Endothelial cell of umbilical vein (primary cell): ENCODE data around the gene TSPAN17. TPM values are rescaled to one million over a fixed set of nuclear protein-coding genes. Genes with fewer than 3 reads are reported as not detected.

Experiments used
- BruUV-seq: library from RNA; stranded (reverse); fragments of 400-500 nt; replicated peaks from 2 replicates; lab custom pipeline; 2021; lab: Mats Ljungman, UMichigan
- CTCF ChIA-PET: fragments of 300-600, 350-600 bp; sonication (Branson Sonifier 250); formaldehyde crosslinking; loops from one replicate; lab custom pipeline; 2021; ENCODE audit warnings: antibody characterized with exemption, inconsistent platforms; lab: Charles Lee
- POLR2A ChIA-PET: fragments of 300-600, 350-600 bp; sonication (Branson Sonifier 250); formaldehyde crosslinking; loops from one replicate; lab custom pipeline; 2021; ENCODE audit warnings: antibody characterized with exemption, inconsistent platforms; lab: Charles Lee
- DNase-seq: peaks from one replicate; pipeline ENCODE4 v3.0.0-alpha.2; 2011; ENCODE audit warnings: low read depth, low spot score
- FAIRE-seq: peaks from 2 replicates; lab custom pipeline; 2011; peaks lifted over from hg19 to GRCh38; lab: Jason Lieb, UNC
- H2AFZ ChIP-seq: 2 replicates; pipeline ENCODE4 v1.6.0; 2012; ENCODE audit warnings: low read depth, low read length, control low read depth, inconsistent platforms
- H3K27ac ChIP-seq: 2 replicates; pipeline ENCODE4 v1.5.1; 2011; ENCODE audit warnings: low read depth, mild to moderate bottlenecking, control low read depth, low read length, moderate library complexity; ENCODE audit not compliant: insufficient read depth
- H3K27me3 ChIP-seq, 2 experiments: 2 replicates each; pipeline versions ENCODE4 v1.6.0 to v1.6.1; 2011; ENCODE audit warnings: low read length in 2 of 2, mixed read lengths in 1 of 2; ENCODE audit not compliant: control insufficient read depth in 2 of 2, insufficient read depth in 2 of 2
- H3K36me3 ChIP-seq, 2 experiments: 2 replicates in 1 of 2; 3 replicates in 1 of 2; pipeline ENCODE4 v1.5.1; 2011; ENCODE audit warnings: low read length in 2 of 2, mild to moderate bottlenecking in 1 of 2, moderate library complexity in 1 of 2; ENCODE audit not compliant: control insufficient read depth in 2 of 2, insufficient read depth in 2 of 2; ENCODE audit errors: extremely low read depth in 1 of 2
- H3K4me1 ChIP-seq: 3 replicates; pipeline ENCODE4 v1.5.1; 2011; ENCODE audit warnings: mild to moderate bottlenecking, low read length; ENCODE audit not compliant: control insufficient read depth, insufficient read depth; ENCODE audit errors: extremely low read depth
- H3K4me2 ChIP-seq: 2 replicates; pipeline ENCODE4 v1.6.1; 2011; ENCODE audit warnings: low read length, control low read depth, mixed read lengths; ENCODE audit not compliant: insufficient read depth
- H3K4me3 ChIP-seq, 3 experiments: fragments of 200-600 bp in 1 of 3; sonication (generic), shearing (Covaris generic) in 1 of 3; replicated peaks in 1 of 3; 2 replicates each; pipeline ENCODE4 v1.5.1; 2011 to 2016; ENCODE audit warnings: control low read depth in 3 of 3, low read length in 3 of 3, mild to moderate bottlenecking in 2 of 3, inconsistent platforms in 1 of 3, low read depth in 1 of 3, moderate library complexity in 1 of 3; ENCODE audit not compliant: insufficient read depth in 1 of 3
- H3K79me2 ChIP-seq: 2 replicates; pipeline ENCODE4 v1.6.0; 2012; ENCODE audit warnings: low read length, inconsistent platforms; ENCODE audit not compliant: control insufficient read depth, insufficient read depth
- H3K9ac ChIP-seq: replicated peaks from 2 replicates; pipeline ENCODE3; 2011; ENCODE audit warnings: low read length, control low read depth; ENCODE audit not compliant: insufficient read depth; ENCODE audit errors: extremely low read depth
- H3K9me1 ChIP-seq: replicated peaks from 3 replicates; pipeline ENCODE4 v1.6.0; 2011; ENCODE audit warnings: mild to moderate bottlenecking, low read length; ENCODE audit not compliant: control insufficient read depth, insufficient read depth; ENCODE audit errors: extremely low read depth
- H3K9me3 ChIP-seq: replicated peaks from 2 replicates; pipeline ENCODE4 v1.5.1; 2012; ENCODE audit warnings: low read length, inconsistent platforms; ENCODE audit not compliant: control insufficient read depth, insufficient read depth
- H4K20me1 ChIP-seq: replicated peaks from 2 replicates; pipeline ENCODE3; 2011; ENCODE audit warnings: mild to moderate bottlenecking, low read length; ENCODE audit not compliant: control insufficient read depth, insufficient read depth; ENCODE audit errors: extremely low read depth
- CTCF ChIP-seq, 2 donors: IDR thresholded peaks; 1 replicate in 1 of 2; 2 replicates in 1 of 2; pipeline ENCODE4 v1.5.1; 2011; ENCODE audit warnings: low read length in 2 of 2, mild to moderate bottlenecking in 2 of 2, moderate library complexity in 2 of 2, control low read depth in 1 of 2, inconsistent platforms in 1 of 2, low read depth in 1 of 2; ENCODE audit not compliant: insufficient read depth in 1 of 2; ENCODE audit errors: extremely low read depth in 1 of 2
- EZH2 ChIP-seq: IDR thresholded peaks from 2 replicates; pipeline ENCODE4 v1.6.1; 2012; ENCODE audit warnings: borderline replicate concordance, low read depth, mild to moderate bottlenecking, moderate library complexity, low read length, inconsistent platforms; ENCODE audit not compliant: severe bottlenecking
- FOS ChIP-seq: IDR thresholded peaks from 2 replicates; pipeline ENCODE4 v1.6.1; 2011; ENCODE audit warnings: mild to moderate bottlenecking, low read length, moderate library complexity, borderline replicate concordance; ENCODE audit not compliant: insufficient read depth
- GATA2 ChIP-seq: IDR thresholded peaks from 2 replicates; pipeline ENCODE4 v1.7.0; 2011; ENCODE audit warnings: low read depth, mild to moderate bottlenecking, moderate library complexity, mixed read lengths, low read length; ENCODE audit not compliant: insufficient read length, insufficient read depth
- JUN ChIP-seq: IDR thresholded peaks from 2 replicates; pipeline ENCODE4 v1.6.1; 2011; ENCODE audit warnings: borderline replicate concordance, low read depth; ENCODE audit not compliant: insufficient read length, insufficient read depth
- MYC ChIP-seq: IDR thresholded peaks from one replicate; pipeline ENCODE4 v1.6.1; 2011; ENCODE audit warnings: mild to moderate bottlenecking, low read depth, low read length
- POLR2A ChIP-seq: IDR thresholded peaks from 2 replicates; pipeline ENCODE4 v1.6.1; 2012; ENCODE audit warnings: low read depth, mild to moderate bottlenecking, control low read depth, low read length
- POLR2AphosphoS5 ChIP-seq: IDR thresholded peaks from 2 replicates; pipeline ENCODE4 v1.6.1; 2012; ENCODE audit warnings: low read depth, mild to moderate bottlenecking, control low read depth, low read length, moderate library complexity; ENCODE audit not compliant: insufficient read depth
- dilution Hi-C: fragments of 300-500 bp; cut with MboI; formaldehyde crosslinking; loops from one replicate; pipeline ENCODE4 v1.15.0; 2019; ENCODE audit warnings: low sequenced_read_pairs; ENCODE audit not compliant: extremely low pct_ligation_motif_present
- intact Hi-C: fragments of 100-400 bp; cut with micrococcal nuclease; formaldehyde crosslinking; loops from one replicate; pipeline ENCODE4 v1.10.0; 2022
- polyA plus RNA-seq, 4 experiments: library from polyadenylated mRNA; depleted of rRNA in 3 of 4; stranded (reverse) in 3 of 4; unstranded in 1 of 4; fragments of >200 nt; gene quantifications; 2 replicates each; pipeline versions ENCODE4 v1.2.1 to v1.2.3, GENCODE V29; 2011 to 2012; ENCODE audit warnings: missing spikeins in 1 of 4
- total RNA-seq: library from RNA; stranded (reverse); gene quantifications from 2 replicates; pipeline ENCODE4 v1.2.3, GENCODE V29; 2021
- TF ChIP-seq, protein P1 (sequence below): IDR thresholded peaks from 2 replicates; pipeline ENCODE4 v1.6.1; 2011; ENCODE audit not compliant: insufficient read depth, insufficient read length

The TSPAN17 gene
- total and polyA plus RNA-seq, 2 donors (not counting 3 experiments of a cell fraction or from before 2014, with no cell fraction given): 55.9 to 73.3 TPM

GRCh38 chr5:176631383-176632200 lies 15.7 kb upstream of the TSPAN17 start:
- no peaks in the 10 kb centered on the region for H4K20me1 ChIP-seq
- no peak for DNase-seq
- intact Hi-C loops: no loop called here
- dilution Hi-C loops: no loop called here
- FAIRE-seq: no peak
- CTCF ChIA-PET: interaction anchor here (1.9 to 2.9 kb wide), 4 partner anchors 10 to 58 kb away, joined by 8 to 14 read pairs (median 10); no protein-coding TSS in a partner anchor
- H3K79me2 ChIP-seq: no peaks in the 10 kb centered on the region
- H2AFZ ChIP-seq: no peak overlapping the region
- H3K9me3 ChIP-seq: no peaks in the 10 kb centered on the region
- no peak overlapping the region for H3K4me3 ChIP-seq
- H3K27me3 ChIP-seq: peaks cover 54 to 62% of the 10 kb centered on the region in 2 experiments
- no peaks in the 10 kb centered on the region for H3K36me3 ChIP-seq
- BruUV-seq: no TSS peak
- no peaks in the 10 kb centered on the region for H3K9me1 ChIP-seq
- no peak for TF ChIP-seq FOS
- TF ChIP-seq EZH2: no peak
- no peak for TF ChIP-seq CTCF (IDR thresholded peaks at IDR 0.05; ENCODE audit: extremely low read depth in 1 of 2, insufficient read depth in 1 of 2, low read depth in 1 of 2, low read length in 2 of 2)
- TF ChIP-seq MYC: no peak
- TF ChIP-seq GATA2: no peak
- TF ChIP-seq POLR2AphosphoS5: no peak
- TF ChIP-seq, protein P1, sequence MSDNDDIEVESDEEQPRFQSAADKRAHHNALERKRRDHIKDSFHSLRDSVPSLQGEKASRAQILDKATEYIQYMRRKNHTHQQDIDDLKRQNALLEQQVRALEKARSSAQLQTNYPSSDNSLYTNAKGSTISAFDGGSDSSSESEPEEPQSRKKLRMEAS: no peak
- TF ChIP-seq POLR2A: no peak
- no peak for TF ChIP-seq JUN
- H3K9ac ChIP-seq: no peak overlapping the region
- POLR2A ChIA-PET: no interaction called here
- H3K27ac ChIP-seq: no peak overlapping the region
- no peak overlapping the region for H3K4me2 ChIP-seq
- no peaks in the 10 kb centered on the region for H3K4me1 ChIP-seq
